ENCODE data around the gene SNAPIN.

DNA sequence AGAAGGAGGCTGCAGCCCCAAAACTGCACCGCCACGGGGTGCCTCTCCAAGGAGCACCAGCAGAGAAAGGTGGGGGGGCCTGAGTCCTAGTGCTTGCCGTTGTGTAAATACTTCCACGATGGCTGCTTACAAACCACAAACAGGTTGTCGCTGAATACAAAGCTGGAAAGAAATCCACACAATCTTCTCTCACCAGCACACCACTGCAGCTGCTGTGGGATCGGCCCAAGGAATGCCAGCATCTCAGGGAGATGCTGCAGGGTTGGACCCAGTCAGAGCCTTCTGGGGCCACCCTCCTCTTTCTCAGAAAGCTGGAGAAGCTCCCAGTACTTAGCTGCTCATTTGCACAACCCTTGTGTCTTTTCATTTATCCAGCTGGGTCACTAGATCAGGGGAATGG is 39.3 kb upstream of the SNAPIN start:
- TF ChIP-seq, protein P1, sequence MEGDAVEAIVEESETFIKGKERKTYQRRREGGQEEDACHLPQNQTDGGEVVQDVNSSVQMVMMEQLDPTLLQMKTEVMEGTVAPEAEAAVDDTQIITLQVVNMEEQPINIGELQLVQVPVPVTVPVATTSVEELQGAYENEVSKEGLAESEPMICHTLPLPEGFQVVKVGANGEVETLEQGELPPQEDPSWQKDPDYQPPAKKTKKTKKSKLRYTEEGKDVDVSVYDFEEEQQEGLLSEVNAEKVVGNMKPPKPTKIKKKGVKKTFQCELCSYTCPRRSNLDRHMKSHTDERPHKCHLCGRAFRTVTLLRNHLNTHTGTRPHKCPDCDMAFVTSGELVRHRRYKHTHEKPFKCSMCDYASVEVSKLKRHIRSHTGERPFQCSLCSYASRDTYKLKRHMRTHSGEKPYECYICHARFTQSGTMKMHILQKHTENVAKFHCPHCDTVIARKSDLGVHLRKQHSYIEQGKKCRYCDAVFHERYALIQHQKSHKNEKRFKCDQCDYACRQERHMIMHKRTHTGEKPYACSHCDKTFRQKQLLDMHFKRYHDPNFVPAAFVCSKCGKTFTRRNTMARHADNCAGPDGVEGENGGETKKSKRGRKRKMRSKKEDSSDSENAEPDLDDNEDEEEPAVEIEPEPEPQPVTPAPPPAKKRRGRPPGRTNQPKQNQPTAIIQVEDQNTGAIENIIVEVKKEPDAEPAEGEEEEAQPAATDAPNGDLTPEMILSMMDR (IDR thresholded peaks at IDR 0.05): no peak
- no peak for TF ChIP-seq POLR2A (IDR thresholded peaks at IDR 0.05)
- no peak for TF ChIP-seq POLR2AphosphoS5 (IDR thresholded peaks at IDR 0.05; ENCODE audit: insufficient read depth in 1 of 2, low read depth in 1 of 2)
